Measurements from ENCODE around the gene SPTBN1. TPM values are rescaled to one million over a fixed set of nuclear protein-coding genes. Genes with fewer than 3 reads are reported as not detected.
A peak's percentile ranks its signal among the peaks of the same experiment; 100 is the strongest.
"Not testable (repeated sequence)": the region's sequence is repeated elsewhere in the genome, so short reads cannot be mapped to it uniquely, and the experiment has no call there.

The SPTBN1 gene
- total RNA-seq, 1 experiment from 2014 or later, result 202 TPM

- no peak for DNase-seq (ENCODE audit: low spot score)
Observed at GRCh38 chr2:54502731-54503130, 46.6 kb downstream of the SPTBN1 start.

- peak; percentile 38 for DNase-seq (ENCODE audit: low spot score)
Observed at GRCh38 chr2:54503192-54503591, 47.1 kb downstream of the SPTBN1 start.

GRCh38 chr2:54503828-54504227 is 47.7 kb downstream of the SPTBN1 start:
- DNase-seq (ENCODE audit: low spot score), result no peak

GRCh38 chr2:54504866-54505265 is 48.7 kb downstream of the SPTBN1 start:
- DNase-seq (ENCODE audit: low spot score), result no peak

- DNase-seq (ENCODE audit: low spot score), result no peak
Observed at GRCh38 chr2:54508541-54508940, 52.4 kb downstream of the SPTBN1 start.

GRCh38 chr2:54509043-54509442 is 52.9 kb downstream of the SPTBN1 start:
- not testable (repeated sequence) for DNase-seq (ENCODE audit: low spot score)

GRCh38 chr2:54510916-54511315 is 54.8 kb downstream of the SPTBN1 start:
- DNase-seq (ENCODE audit: low spot score), result no peak

GRCh38 chr2:54512183-54512582 is 56.1 kb downstream of the SPTBN1 start:
- no peak for DNase-seq (ENCODE audit: low spot score)

- no peak for DNase-seq (ENCODE audit: low spot score)
Observed at GRCh38 chr2:54512663-54513362, 56.7 kb downstream of the SPTBN1 start.

GRCh38 chr2:54513363-54513715 is 57.2 kb downstream of the SPTBN1 start:
- DNase-seq (ENCODE audit: low spot score), result no peak

- DNase-seq (ENCODE audit: low spot score), result no peak
Observed at GRCh38 chr2:54514822-54515569, 58.9 kb downstream of the SPTBN1 start.

GRCh38 chr2:54516842-54517241 is 60.7 kb downstream of the SPTBN1 start:
- no peak for DNase-seq (ENCODE audit: low spot score)

- not testable (repeated sequence) for DNase-seq (ENCODE audit: low spot score)
Observed at GRCh38 chr2:54518016-54518415, 61.9 kb downstream of the SPTBN1 start.

- DNase-seq (ENCODE audit: low spot score), result no peak
Observed at GRCh38 chr2:54518430-54518829, 62.3 kb downstream of the SPTBN1 start.

- peak; percentile 38 for DNase-seq (ENCODE audit: low spot score)
Observed at GRCh38 chr2:54519841-54520459, 63.8 kb downstream of the SPTBN1 start.

- peak; percentile 98 for DNase-seq (ENCODE audit: low spot score)
Observed at GRCh38 chr2:54520687-54521086, 64.6 kb downstream of the SPTBN1 start.

GRCh38 chr2:54522624-54523281 is 66.6 kb downstream of the SPTBN1 start:
- DNase-seq (ENCODE audit: low spot score), result peak; percentile 67

- no peak for DNase-seq (ENCODE audit: low spot score)
Observed at GRCh38 chr2:54523324-54523959, 67.3 kb downstream of the SPTBN1 start.

GRCh38 chr2:54524226-54524991 is 68.3 kb downstream of the SPTBN1 start:
- DNase-seq (ENCODE audit: low spot score), result peak; percentile 95

- peak; percentile 38 for DNase-seq (ENCODE audit: low spot score)
Observed at GRCh38 chr2:54525321-54525720, 69.2 kb downstream of the SPTBN1 start.

- DNase-seq (ENCODE audit: low spot score), result no peak
Observed at GRCh38 chr2:54526226-54526879, 70.2 kb downstream of the SPTBN1 start.
